GM12872 (cell line): ENCODE data around the gene LGALS3.

Experiments used
- CTCF ChIP-seq: IDR thresholded peaks from 3 replicates; pipeline ENCODE4 v1.5.1; 2011; ENCODE audit warnings: low read depth, mild to moderate bottlenecking, low read length, moderate library complexity; ENCODE audit not compliant: insufficient read depth

Gene LGALS3

GRCh38 chr14:55123101-55123500 is 6.0 kb upstream of the LGALS3 start:
- TF ChIP-seq CTCF: no peak

GRCh38 chr14:55123852-55124639 is 5.0 kb upstream of the LGALS3 start:
- no peak for TF ChIP-seq CTCF

GRCh38 chr14:55124774-55125386 is 4.2 kb upstream of the LGALS3 start:
- no peak for TF ChIP-seq CTCF

GRCh38 chr14:55125403-55125802 is 3.6 kb upstream of the LGALS3 start:
- TF ChIP-seq CTCF: no peak

- no peak for TF ChIP-seq CTCF
These were observed 3.0 kb upstream of the LGALS3 start for GRCh38 chr14:55126034-55126433.

GRCh38 chr14:55126932-55127459 is 2.1 kb upstream of the LGALS3 start:
- TF ChIP-seq CTCF: no peak

GRCh38 chr14:55127460-55127951 is 1.5 kb upstream of the LGALS3 start:
- no peak for TF ChIP-seq CTCF
